DND-41 (cell line): ENCODE results near the gene COMMD9.

ENCODE experiments used
- EZH2 ChIP-seq: IDR thresholded peaks from 3 replicates; pipeline ENCODE4 v1.6.1; 2012; ENCODE audit warnings: borderline replicate concordance, low read depth, mild to moderate bottlenecking, moderate library complexity, low read length, inconsistent platforms; ENCODE audit not compliant: severe bottlenecking
- TF ChIP-seq, protein P1 (sequence below): IDR thresholded peaks from 2 replicates; pipeline ENCODE4 v1.5.1; 2012; ENCODE audit warnings: borderline replicate concordance, low read length, moderate library complexity, mild to moderate bottlenecking; ENCODE audit not compliant: poor library complexity, severe bottlenecking; ENCODE audit errors: extremely low read depth

DNA sequence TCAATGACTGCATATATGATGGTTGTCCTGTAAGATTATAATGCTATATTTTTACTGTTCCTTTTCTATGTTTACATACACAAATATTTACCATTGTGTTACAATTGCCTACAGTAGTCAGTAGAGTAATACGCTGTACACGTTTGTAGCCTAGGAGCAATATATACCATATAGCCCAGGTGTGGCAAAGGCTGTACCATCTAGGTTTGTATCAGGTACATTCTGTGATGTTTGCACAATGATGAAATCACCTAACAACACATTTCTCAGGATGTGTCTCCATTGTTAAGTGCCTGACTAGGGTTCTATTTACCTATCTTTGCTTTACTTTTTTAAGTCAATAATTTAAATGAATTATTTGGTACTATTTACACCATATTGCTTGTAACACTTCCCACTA lies 28.8 kb upstream of the COMMD9 start:
- no peak for TF ChIP-seq EZH2
- TF ChIP-seq, protein P1, sequence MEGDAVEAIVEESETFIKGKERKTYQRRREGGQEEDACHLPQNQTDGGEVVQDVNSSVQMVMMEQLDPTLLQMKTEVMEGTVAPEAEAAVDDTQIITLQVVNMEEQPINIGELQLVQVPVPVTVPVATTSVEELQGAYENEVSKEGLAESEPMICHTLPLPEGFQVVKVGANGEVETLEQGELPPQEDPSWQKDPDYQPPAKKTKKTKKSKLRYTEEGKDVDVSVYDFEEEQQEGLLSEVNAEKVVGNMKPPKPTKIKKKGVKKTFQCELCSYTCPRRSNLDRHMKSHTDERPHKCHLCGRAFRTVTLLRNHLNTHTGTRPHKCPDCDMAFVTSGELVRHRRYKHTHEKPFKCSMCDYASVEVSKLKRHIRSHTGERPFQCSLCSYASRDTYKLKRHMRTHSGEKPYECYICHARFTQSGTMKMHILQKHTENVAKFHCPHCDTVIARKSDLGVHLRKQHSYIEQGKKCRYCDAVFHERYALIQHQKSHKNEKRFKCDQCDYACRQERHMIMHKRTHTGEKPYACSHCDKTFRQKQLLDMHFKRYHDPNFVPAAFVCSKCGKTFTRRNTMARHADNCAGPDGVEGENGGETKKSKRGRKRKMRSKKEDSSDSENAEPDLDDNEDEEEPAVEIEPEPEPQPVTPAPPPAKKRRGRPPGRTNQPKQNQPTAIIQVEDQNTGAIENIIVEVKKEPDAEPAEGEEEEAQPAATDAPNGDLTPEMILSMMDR, result no peak
